HCT116 (cell line): Measurements from ENCODE around the gene ENTREP1. TPM values are rescaled to one million over a fixed set of nuclear protein-coding genes. Genes with fewer than 3 reads are reported as not detected.

Experiments used
- ATAC-seq: fragments of 200-7000 bp; cut with Tn5 transposase; 2 replicates; pipeline ENCODE4 v1.9.1; 2020; ENCODE audit warnings: mild to moderate bottlenecking, moderate library complexity
- BruUV-seq: library from RNA; stranded (reverse); fragments of 400-500 nt; replicated peaks from 2 replicates; lab custom pipeline; 2021; lab: Mats Ljungman, UMichigan
- CTCF ChIA-PET: fragments of 300-600 bp; sonication (Branson Sonifier 250); formaldehyde crosslinking; loops from one replicate; lab custom pipeline; 2021; ENCODE audit warnings: antibody characterized with exemption; lab: Charles Lee
- POLR2A ChIA-PET: fragments of 300-600, 350-600 bp; sonication (Branson Sonifier 250); formaldehyde crosslinking; loops from one replicate; lab custom pipeline; 2021; ENCODE audit warnings: antibody characterized with exemption; lab: Charles Lee
- RAD21 ChIA-PET, 2 experiments: fragments of 300-600 bp; sonication (Branson Sonifier 250); formaldehyde crosslinking; loops; one replicate each; lab custom pipeline; 2023; ENCODE audit warnings: low total read pairs in 2 of 2; ENCODE audit not compliant: uncharacterized antibody in 2 of 2, unreplicated experiment in 2 of 2, low non-redundant PET in 1 of 2; lab: Charles Lee
- DNase-seq: peaks from one replicate; pipeline ENCODE4 v3.0.0-alpha.2; 2010; ENCODE audit warnings: low read depth, low spot score
- H2AFZ ChIP-seq: fragments of 200-600 bp; shearing (Covaris generic), sonication (generic); 2 replicates; pipeline ENCODE4 v1.6.1; 2017; ENCODE audit warnings: low read depth, mixed run types, mixed read lengths, antibody characterized with exemption, low read length; ENCODE audit not compliant: poor library complexity, severe bottlenecking
- H3K27ac ChIP-seq: 2 replicates; pipeline ENCODE4 v1.5.1; 2012; ENCODE audit warnings: low read depth, low read length
- H3K27me3 ChIP-seq: fragments of 200-600 bp; sonication (generic); 2 replicates; pipeline ENCODE4 v1.6.1; 2016; ENCODE audit warnings: mixed run types, low read length, mixed read lengths; ENCODE audit not compliant: insufficient read depth
- H3K36me3 ChIP-seq, 2 experiments: fragments of 200-500 bp in 1 of 2; fragments of 200-600 bp in 1 of 2; sonication (Bioruptor generic) in 1 of 2; sonication (generic) in 1 of 2; 2 replicates each; pipeline versions ENCODE4 v1.5.1 to v1.6.1; 2014 to 2016; ENCODE audit warnings: low read length in 2 of 2, inconsistent platforms in 1 of 2, mixed read lengths in 1 of 2, mixed run types in 1 of 2; ENCODE audit not compliant: insufficient read depth in 2 of 2, control insufficient read depth in 1 of 2
- H3K4me1 ChIP-seq, 2 experiments: fragments of 200-600 bp in 1 of 2; sonication (generic) in 1 of 2; 2 replicates each; pipeline versions ENCODE4 v1.5.1 to v1.6.1; 2012 to 2017; ENCODE audit warnings: low read length in 2 of 2, inconsistent platforms in 1 of 2, mild to moderate bottlenecking in 1 of 2, mixed read lengths in 1 of 2, mixed run types in 1 of 2, moderate library complexity in 1 of 2; ENCODE audit not compliant: insufficient read depth in 2 of 2, control insufficient read depth in 1 of 2
- H3K4me2 ChIP-seq: fragments of 200-600 bp; sonication (generic); 2 replicates; pipeline ENCODE4 v1.6.1; 2017; ENCODE audit warnings: mixed run types, low read length, mixed read lengths
- H3K4me3 ChIP-seq, 2 experiments: fragments of 200-600 bp in 1 of 2; sonication (generic) in 1 of 2; replicated peaks in 1 of 2; 2 replicates each; pipeline ENCODE4 v1.5.1; 2011 to 2016; ENCODE audit warnings: low read length in 2 of 2, control low read depth in 1 of 2, low read depth in 1 of 2, mild to moderate bottlenecking in 1 of 2, mixed read lengths in 1 of 2, mixed run types in 1 of 2
- H3K79me2 ChIP-seq: fragments of 200-600 bp; sonication (generic); 2 replicates; pipeline ENCODE4 v1.6.1; 2017; ENCODE audit warnings: mild to moderate bottlenecking, mixed run types, low read length, moderate library complexity, mixed read lengths; ENCODE audit not compliant: insufficient read depth
- H3K9ac ChIP-seq: fragments of 200-600 bp; sonication (generic); 2 replicates; pipeline ENCODE4 v1.6.1; 2016; ENCODE audit warnings: low read length, mixed read lengths
- H3K9me2 ChIP-seq: fragments of 200-600 bp; sonication (generic), shearing (Covaris generic); 2 replicates; pipeline ENCODE4 v1.6.1; 2017; ENCODE audit warnings: mixed run types, mild to moderate bottlenecking, moderate library complexity; ENCODE audit not compliant: insufficient read depth
- H3K9me3 ChIP-seq, 2 experiments: fragments of 200-500 bp in 1 of 2; fragments of 200-600 bp in 1 of 2; sonication (Bioruptor generic) in 1 of 2; sonication (generic) in 1 of 2; 2 replicates each; pipeline ENCODE4 v1.6.1; 2014 to 2017; ENCODE audit warnings: low read length in 2 of 2, mixed read lengths in 2 of 2, inconsistent platforms in 1 of 2, low read depth in 1 of 2, mild to moderate bottlenecking in 1 of 2, mixed run types in 1 of 2, moderate library complexity in 1 of 2; ENCODE audit not compliant: control insufficient read depth in 1 of 2, insufficient read depth in 1 of 2
- H4K20me1 ChIP-seq: fragments of 200-600 bp; sonication (generic), shearing (Covaris generic); 2 replicates; pipeline ENCODE4 v1.6.1; 2017; ENCODE audit warnings: mixed run types, mild to moderate bottlenecking, moderate library complexity; ENCODE audit not compliant: insufficient read depth
- CEBPB ChIP-seq: IDR thresholded peaks from 2 replicates; pipeline ENCODE4 v1.6.1; 2012; ENCODE audit warnings: low read depth
- CTCF ChIP-seq, 3 experiments: fragments of 200-600 bp in 1 of 3; sonication (generic) in 1 of 3; IDR thresholded peaks in 2 of 3; conservative IDR thresholded peaks in 1 of 3; 2 replicates each; pipeline ENCODE4 v1.5.1; 2012 to 2017; ENCODE audit warnings: low read depth in 2 of 3, low read length in 2 of 3, antibody characterized with exemption in 1 of 3, borderline replicate concordance in 1 of 3, control low read depth in 1 of 3, mild to moderate bottlenecking in 1 of 3, mixed read lengths in 1 of 3, mixed run types in 1 of 3, moderate library complexity in 1 of 3; ENCODE audit not compliant: insufficient read depth in 1 of 3
- EZH2 ChIP-seq: fragments of 200-600 bp; sonication (generic); IDR thresholded peaks from 2 replicates; pipeline ENCODE4 v1.6.1; 2017; ENCODE audit warnings: antibody characterized with exemption, mixed run types
- FOSL1 ChIP-seq: IDR thresholded peaks from 2 replicates; pipeline ENCODE4 v1.6.1; 2012; ENCODE audit warnings: low read depth
- JUND ChIP-seq: IDR thresholded peaks from 2 replicates; pipeline ENCODE4 v1.6.1; 2012
- MAX ChIP-seq: IDR thresholded peaks from 2 replicates; pipeline ENCODE4 v1.6.1; 2012
- RAD21 ChIP-seq: IDR thresholded peaks from 2 replicates; pipeline ENCODE4 v1.6.1; 2012; ENCODE audit warnings: low read depth, mild to moderate bottlenecking
- SIN3A ChIP-seq: IDR thresholded peaks from 2 replicates; pipeline ENCODE4 v1.6.1; 2012; ENCODE audit warnings: low read depth
- ZBTB33 ChIP-seq: IDR thresholded peaks from 2 replicates; pipeline ENCODE4 v1.6.1; 2011; ENCODE audit warnings: mild to moderate bottlenecking, low read length, moderate library complexity; ENCODE audit not compliant: insufficient replicate concordance; ENCODE audit errors: extremely low read depth
- ZFX ChIP-seq: fragments of 450-650 bp; IDR thresholded peaks from 2 replicates; pipeline ENCODE4 v1.6.1; 2017
- ZNF274 ChIP-seq: fragments of 200-500 bp; sonication (Bioruptor generic); IDR thresholded peaks from 2 replicates; pipeline ENCODE4 v1.6.1; 2014; ENCODE audit warnings: mild to moderate bottlenecking, low read depth, low read length, inconsistent platforms
- intact Hi-C: fragments of 100-400 bp; cut with micrococcal nuclease; formaldehyde crosslinking; loops from 2 replicates; pipeline ENCODE4 v1.10.0; 2022
- total RNA-seq: library from RNA; stranded (reverse); gene quantifications from one replicate; pipeline ENCODE4 v1.2.1, GENCODE V29; 2021; ENCODE audit not compliant: unreplicated experiment

ENTREP1 gene
- total RNA-seq, 1 experiment from 2014 or later: 1.1 TPM

GRCh38 chr9:69411246-69411645, 86.2 kb downstream of the ENTREP1 start:
- no peak overlapping the region for H3K4me3 ChIP-seq
- H3K36me3 ChIP-seq: no peaks in the 10 kb centered on the region
- H3K4me1 ChIP-seq: peaks cover 0 to 3% of the 10 kb centered on the region in 2 experiments; a peak in 1 of 4 replicates
- no peaks in the 10 kb centered on the region for H4K20me1 ChIP-seq
- no peaks in the 10 kb centered on the region for H3K27me3 ChIP-seq
- DNase-seq (no peak), ATAC-seq (no peak)
- H3K9ac ChIP-seq: no peak overlapping the region
- H3K9me3 ChIP-seq: no peaks in the 10 kb centered on the region
- ChIA-PET CTCF (no interaction called here), POLR2A (no interaction called here), RAD21 (no interaction called here)
- intact Hi-C loops: no loop called here
- no peaks in the 10 kb centered on the region for H3K9me2 ChIP-seq
- no TSS peak for BruUV-seq
- no peaks in the 10 kb centered on the region for H3K79me2 ChIP-seq
- H3K27ac ChIP-seq: no peak overlapping the region
- H2AFZ ChIP-seq: no peak overlapping the region
- H3K4me2 ChIP-seq: no peak overlapping the region
- no peak for TF ChIP-seq ZBTB33
- no peak for TF ChIP-seq JUND
- no peak for TF ChIP-seq EZH2
- no peak for TF ChIP-seq ZNF274
- no peak for TF ChIP-seq MAX

GRCh38 chr9:69411931-69412740, 87.1 kb downstream of the ENTREP1 start:
- Histone ChIP-seq H3K4me3 (no peak overlapping the region), H3K27ac (no peak overlapping the region), H2AFZ (peak overlapping the region; percentile 80), H3K79me2 (no peaks in the 10 kb centered on the region), H3K9me3 (no peaks in the 10 kb centered on the region), H4K20me1 (no peaks in the 10 kb centered on the region), H3K9ac (no peak overlapping the region), H3K27me3 (no peaks in the 10 kb centered on the region), H3K36me3 (no peaks in the 10 kb centered on the region), H3K4me2 (no peak overlapping the region), H3K9me2 (no peaks in the 10 kb centered on the region), H3K4me1 (peaks cover 0 to 3% of the 10 kb centered on the region in 2 experiments; a peak in 1 of 4 replicates)
- BruUV-seq: no TSS peak
- intact Hi-C loops: loop anchor here (2.0 kb wide), 1 partner anchor 519 kb away; no protein-coding TSS in a partner anchor
- ChIA-PET CTCF (interaction anchor here (1.0 kb wide), 2 partner anchors 10 to 120 kb away, joined by 3 to 4 read pairs; no protein-coding TSS in a partner anchor), POLR2A (no interaction called here), RAD21 (no interaction called here)
- peak; percentile 20; the same call in 1 of the 2 replicates for ATAC-seq
- DNase-seq: no peak
- TF ChIP-seq SIN3A (no peak), ZFX (no peak), RAD21 (no peak), CEBPB (no peak), FOSL1 (no peak), MAX (no peak), CTCF (IDR thresholded peaks at IDR 0.05 in 2 of 3, conservative IDR thresholded peaks at IDR 0.05 in 1 of 3; ENCODE audit: borderline replicate concordance in 1 of 3, insufficient read depth in 1 of 3, low read depth in 2 of 3, low read length in 2 of 3) (no peak)
